ENCODE results near the gene PPIE.
A peak's percentile ranks its signal among the peaks of the same experiment; 100 is the strongest.
"Not testable (repeated sequence)": the region's sequence is repeated elsewhere in the genome, so short reads cannot be mapped to it uniquely, and the experiment has no call there.

PPIE gene

GRCh38 chr1:39798859-39799769, 60.4 kb downstream of the PPIE start:
- peak; percentile 16 for TF ChIP-seq CTCF (IDR thresholded peaks at IDR 0.05; ENCODE audit: low read length, missing control alignments)
- H3K4me3 ChIP-seq (replicated peaks; ENCODE audit: low read depth, low read length): not testable (repeated sequence)
- DNase-seq (ENCODE audit: low read depth): peak; percentile 48

- peak; percentile 56 for DNase-seq (ENCODE audit: low read depth)
- H3K4me3 ChIP-seq (replicated peaks; ENCODE audit: low read depth, low read length): no peak overlapping the region
- peak; percentile 73 for TF ChIP-seq CTCF (IDR thresholded peaks at IDR 0.05; ENCODE audit: low read length, missing control alignments)
Observed at GRCh38 chr1:39799770-39800470, 61.2 kb downstream of the PPIE start.

GRCh38 chr1:39800471-39800835, 61.8 kb downstream of the PPIE start:
- TF ChIP-seq CTCF (IDR thresholded peaks at IDR 0.05; ENCODE audit: low read length, missing control alignments): no peak
- no peak overlapping the region for H3K4me3 ChIP-seq (replicated peaks; ENCODE audit: low read depth, low read length)
- DNase-seq (ENCODE audit: low read depth): no peak

- no peak for TF ChIP-seq CTCF (IDR thresholded peaks at IDR 0.05; ENCODE audit: low read length, missing control alignments)
- no peak overlapping the region for H3K4me3 ChIP-seq (replicated peaks; ENCODE audit: low read depth, low read length)
- no peak for DNase-seq (ENCODE audit: low read depth)
Observed at GRCh38 chr1:39802496-39803260, 64.0 kb downstream of the PPIE start.

GRCh38 chr1:39805385-39805784, 66.7 kb downstream of the PPIE start:
- DNase-seq (ENCODE audit: low read depth): no peak
- TF ChIP-seq CTCF (IDR thresholded peaks at IDR 0.05; ENCODE audit: low read length, missing control alignments): no peak
- H3K4me3 ChIP-seq (replicated peaks; ENCODE audit: low read depth, low read length): no peak overlapping the region

- H3K4me3 ChIP-seq (replicated peaks; ENCODE audit: low read depth, low read length): no peak overlapping the region
- no peak for DNase-seq (ENCODE audit: low read depth)
- TF ChIP-seq CTCF (IDR thresholded peaks at IDR 0.05; ENCODE audit: low read length, missing control alignments): no peak
Observed at GRCh38 chr1:39808784-39809517, 70.3 kb downstream of the PPIE start.

Measured in fibroblast of pulmonary artery (primary cell).